Heart right ventricle (tissue), 16 donors: ENCODE data around the gene NFE2L1. TPM values are rescaled to one million over a fixed set of nuclear protein-coding genes. Genes with fewer than 3 reads are reported as not detected.

ENCODE experiments used
- ATAC-seq, 8 donors: fragments of 200-7000 bp; cut with Tn5 transposase; one replicate each; pipeline ENCODE4 v1.9.1; 2020; ENCODE audit warnings: mild to moderate bottlenecking in 8 of 8, moderate library complexity in 8 of 8, moderate number of reproducible peaks in 1 of 8
- DNase-seq, 2 donors: peaks; one replicate each; pipeline ENCODE4 v3.0.0-alpha.2; 2020
- H3K27ac ChIP-seq, 10 donors: fragments of 200-600 bp; sonication (generic) in 2 of 10; one replicate each; pipeline versions ENCODE4 v1.5.0 to v1.8.0; 2020 to 2022; ENCODE audit warnings: mild to moderate bottlenecking in 3 of 10
- H3K27me3 ChIP-seq, 7 donors: fragments of 200-600 bp; one replicate each; pipeline ENCODE4 v1.8.0; 2021 to 2022; ENCODE audit warnings: mild to moderate bottlenecking in 2 of 7
- H3K36me3 ChIP-seq, 9 donors: fragments of 200-600 bp; sonication (generic) in 1 of 9; one replicate each; pipeline versions ENCODE4 v1.5.0 to v1.8.0; 2020 to 2022; ENCODE audit warnings: mild to moderate bottlenecking in 2 of 9
- H3K4me1 ChIP-seq, 9 donors: fragments of 200-600 bp; sonication (generic) in 1 of 9; one replicate each; pipeline versions ENCODE4 v1.5.0 to v1.8.0; 2020 to 2022; ENCODE audit warnings: mild to moderate bottlenecking in 4 of 9
- H3K4me3 ChIP-seq, 10 donors: fragments of 200-600 bp; sonication (generic) in 2 of 10; one replicate each; pipeline versions ENCODE4 v1.5.0 to v1.8.0; 2020 to 2022; ENCODE audit warnings: mild to moderate bottlenecking in 7 of 10, moderate library complexity in 2 of 10
- H3K9me3 ChIP-seq, 11 donors: fragments of 200-600 bp in 10 of 11; sonication (generic) in 2 of 11; one replicate each; pipeline versions ENCODE4 v1.5.0 to v1.8.0; 2013 to 2022; ENCODE audit warnings: mild to moderate bottlenecking in 2 of 11, control low read depth in 1 of 11, moderate library complexity in 1 of 11
- WGBS, 2 donors: extraction: QIAGEN DNeasy Blood & Tissue Kit; methylation state at CpG; one replicate each; pipeline ENCODE4 v1.1.7; 2013; ENCODE audit warnings: inconsistent platforms in 1 of 2; 5-methylcytosine and 5-hydroxymethylcytosine counted together
- intact Hi-C, 10 donors: fragments of 100-400 bp; cut with DNase I; formaldehyde crosslinking; loops; one replicate each; pipeline versions ENCODE4 v1.11.1 to v1.14.2; 2022
- polyA plus RNA-seq, 2 donors: library from polyadenylated mRNA; stranded (reverse); fragments of 200-250 nt; gene quantifications; one replicate each; pipeline ENCODE4 v1.2.3, GENCODE V29; 2013
- total RNA-seq, 10 donors: library from RNA; stranded (reverse); fragmentation: NEBNext Ultra II Directional in 3 of 10; extraction: Animal tissue kit (Norgen Biotek cat#: 25700) in 3 of 10; gene quantifications; one replicate each; pipeline versions ENCODE4 v1.2.1 to v1.2.4, GENCODE V29; 2021 to 2023
- TF ChIP-seq, protein P1 (sequence below), 9 donors: fragments of 200-600 bp; sonication (generic) in 2 of 9; IDR thresholded peaks; one replicate each; pipeline versions ENCODE4 v1.5.0 to v1.8.0; 2021 to 2022; ENCODE audit warnings: antibody characterized with exemption in 9 of 9, mild to moderate bottlenecking in 5 of 9, moderate library complexity in 1 of 9
- donor health status: Arrhythmogenic right ventricular cardiomyopathy.
- donor health status: ischemic (EF 13 %, LVEDD 7.1; RV severe dilation, severe dysfunction).
- donor health status: healthy with polysubstance abuse.
- donor health status: DM: no; HTN: yes; CAD: no.
- donor health status: DM: no; HTN: no; CAD: no.
- donor health status: ischemic (EF 25% LVEDD 6.9; RV normal size, moderate dysfunction).
- donor health status: ischemic (EF 25% LVEDD 5.7; RV mildly dilated, moderate dysfunction).
- donor health status: healthy.
- donor health status: DM: yes; HTN: yes; CAD: no.
- donor health status: Ischemic cardiomyopathy.
- donor health status: ischemic (EF 35%, LVEDD 5.7; RV mildly dilated, moderate dysfunction).
- donor health status: nonischemic (EF 11% LVEDD 7.7; RV severe dilation, severe dysfunction).
- donor health status: DM: yes; HTN: yes; CAD: no.
- donor health status: PGD.
- donor health status: ischemic (EF 29% LVEDD 5.4; RV normal size, mild dysfunction).
- donor health status: nonischemic (EF 23%, LVEDD 6.1; RV moderate dilation, normal function).

NFE2L1 gene
- total and polyA plus RNA-seq, 12 donors, result 108 to 1,033 (median 669) TPM

DNA sequence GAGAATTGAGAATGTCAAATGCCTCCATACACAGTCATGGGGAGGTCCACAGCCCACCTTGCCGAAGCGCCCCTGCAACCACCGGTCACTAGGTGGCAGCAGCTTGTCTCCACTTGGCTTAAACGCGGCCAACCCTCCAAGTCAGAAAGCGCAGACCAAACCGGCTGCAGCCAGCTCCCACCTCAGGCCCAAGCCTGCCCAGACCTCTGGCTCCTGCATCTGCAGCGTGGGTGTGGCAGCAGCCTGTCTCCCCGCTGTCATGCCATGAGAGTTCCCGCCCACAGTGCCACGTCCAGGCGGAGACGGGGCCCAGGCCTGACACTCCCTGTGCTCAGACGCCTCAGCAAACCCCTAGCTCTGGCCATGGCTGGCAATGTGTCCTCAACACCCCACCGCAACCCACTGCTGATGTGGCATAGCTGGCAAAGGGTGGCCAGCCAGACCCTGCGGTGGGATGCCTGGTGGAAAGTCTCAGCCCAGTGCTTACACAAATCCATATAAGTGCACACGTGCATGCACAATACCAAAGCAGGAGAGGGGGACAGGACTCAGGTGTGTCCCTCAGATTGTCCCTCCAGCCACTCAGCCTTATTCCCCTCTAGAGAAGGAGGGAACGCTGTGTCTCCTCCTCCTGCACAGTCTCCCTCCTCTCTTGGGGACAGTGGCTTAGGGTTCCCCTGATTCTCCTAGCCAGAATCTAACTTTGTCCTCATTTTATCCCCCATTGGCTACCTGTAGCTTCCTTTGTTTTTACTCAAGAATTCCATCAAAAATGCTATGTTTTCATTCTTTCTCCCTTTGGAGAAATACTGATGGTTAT, 21.4 kb upstream of the NFE2L1 start:
- TF ChIP-seq, protein P1, sequence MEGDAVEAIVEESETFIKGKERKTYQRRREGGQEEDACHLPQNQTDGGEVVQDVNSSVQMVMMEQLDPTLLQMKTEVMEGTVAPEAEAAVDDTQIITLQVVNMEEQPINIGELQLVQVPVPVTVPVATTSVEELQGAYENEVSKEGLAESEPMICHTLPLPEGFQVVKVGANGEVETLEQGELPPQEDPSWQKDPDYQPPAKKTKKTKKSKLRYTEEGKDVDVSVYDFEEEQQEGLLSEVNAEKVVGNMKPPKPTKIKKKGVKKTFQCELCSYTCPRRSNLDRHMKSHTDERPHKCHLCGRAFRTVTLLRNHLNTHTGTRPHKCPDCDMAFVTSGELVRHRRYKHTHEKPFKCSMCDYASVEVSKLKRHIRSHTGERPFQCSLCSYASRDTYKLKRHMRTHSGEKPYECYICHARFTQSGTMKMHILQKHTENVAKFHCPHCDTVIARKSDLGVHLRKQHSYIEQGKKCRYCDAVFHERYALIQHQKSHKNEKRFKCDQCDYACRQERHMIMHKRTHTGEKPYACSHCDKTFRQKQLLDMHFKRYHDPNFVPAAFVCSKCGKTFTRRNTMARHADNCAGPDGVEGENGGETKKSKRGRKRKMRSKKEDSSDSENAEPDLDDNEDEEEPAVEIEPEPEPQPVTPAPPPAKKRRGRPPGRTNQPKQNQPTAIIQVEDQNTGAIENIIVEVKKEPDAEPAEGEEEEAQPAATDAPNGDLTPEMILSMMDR (IDR thresholded peaks at IDR 0.05), result peak; percentile 70 to 92 (median 86)
- ATAC-seq (peak; percentile 36 to 69 (median 59)), DNase-seq (peak; percentile 83 to 88)
- 19 to 21% methylated on average over 18 of the region's 18 CpGs for WGBS, 2 donors
- Histone ChIP-seq H3K9me3 (no peaks in the 10 kb centered on the region), H3K27ac (peak overlapping the region in 2 of 10 donors; percentile 6 to 86), H3K36me3 (peaks cover 0 to under 1% (median 0%) of the 10 kb centered on the region in 9 donors), H3K27me3 (peaks cover 0 to 20% (median 13%) of the 10 kb centered on the region in 7 donors), H3K4me1 (peaks cover 18 to 61% (median 46%) of the 10 kb centered on the region in 9 donors), H3K4me3 (no peak overlapping the region)
- intact Hi-C loops, result loop anchor here (1.0 to 10.0 kb wide), 10 partner anchors 48 to 591 kb away; partner anchors contain the start of genes HOXB8 (in 6 of the 10), HOXB7 (in 5 of the 10) and SNX11 (in 1 of the 10)

DNA sequence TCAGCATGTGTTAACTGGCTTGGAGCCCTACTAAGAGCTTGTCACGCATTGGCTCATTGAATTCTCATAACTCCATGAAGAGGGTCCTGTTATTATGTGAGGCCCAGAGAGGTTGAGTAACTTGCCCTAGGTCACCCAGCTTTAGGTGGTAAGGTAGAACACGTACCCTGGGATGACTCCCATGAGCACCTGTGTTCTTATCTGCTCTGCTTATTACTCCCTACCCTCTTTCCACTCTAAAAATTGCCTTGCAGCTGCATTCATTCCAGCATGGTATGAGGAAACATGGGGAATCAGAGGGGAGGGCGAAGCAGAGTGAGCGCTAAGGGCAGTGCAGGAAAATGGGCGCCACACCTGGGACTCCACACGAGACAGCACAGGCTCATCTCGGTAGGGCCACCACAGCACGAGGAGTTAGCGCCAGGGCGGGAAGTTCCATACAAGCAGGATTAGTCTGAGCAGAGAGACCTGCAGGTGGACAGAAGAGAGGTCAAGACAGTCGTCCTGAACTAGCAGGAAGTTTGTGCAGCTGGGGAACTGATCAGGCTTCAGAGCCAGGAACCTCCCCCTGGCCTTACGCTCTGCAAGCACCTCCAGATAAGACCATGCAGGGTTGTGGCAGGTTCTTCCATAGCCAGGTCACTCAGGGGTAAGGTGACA, 20.7 kb upstream of the NFE2L1 start:
- H3K4me1 ChIP-seq, result peaks cover 18 to 61% (median 46%) of the 10 kb centered on the region in 9 donors
- no peak overlapping the region for H3K4me3 ChIP-seq
- intact Hi-C loops, result loop anchor here in 9 of 10 donors (2.0 to 10.0 kb wide), 7 partner anchors 47 to 590 kb away; partner anchors contain the start of genes HOXB8 (in 6 of the 9) and HOXB7 (in 5 of the 9)
- peaks cover 0 to 8% (median 0%) of the 10 kb centered on the region in 9 donors for H3K36me3 ChIP-seq
- TF ChIP-seq, protein P1 (IDR thresholded peaks at IDR 0.05), result no peak
- H3K27me3 ChIP-seq, result peaks cover 0 to 19% (median 13%) of the 10 kb centered on the region in 7 donors
- DNase-seq (no peak), ATAC-seq (no peak)
- WGBS, 2 donors, result 75 to 85% methylated on average over 12 of the region's 12 CpGs
- no peak overlapping the region for H3K27ac ChIP-seq
- H3K9me3 ChIP-seq, result no peaks in the 10 kb centered on the region

DNA sequence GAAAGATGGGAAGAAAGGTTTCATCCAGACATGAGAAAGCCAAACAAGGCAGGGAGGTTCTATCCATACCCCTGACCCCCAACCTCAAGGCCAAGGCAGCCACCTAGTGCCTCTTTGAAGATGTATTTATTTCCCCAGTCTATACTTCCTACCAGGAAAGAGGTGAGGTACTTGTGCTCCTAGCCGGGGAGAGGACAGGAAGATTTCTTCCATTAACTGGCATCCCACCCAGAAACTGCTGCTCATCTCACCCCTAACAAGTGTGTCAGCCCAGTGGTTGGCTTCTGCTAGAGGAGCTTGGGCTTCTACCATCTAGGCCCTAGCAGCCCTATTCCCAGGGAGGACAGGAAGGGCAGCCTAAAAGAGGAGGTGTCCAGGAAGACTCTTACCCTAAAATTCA, 19.4 kb upstream of the NFE2L1 start:
- TF ChIP-seq, protein P1 (IDR thresholded peaks at IDR 0.05), result no peak
- peaks cover 0 to 20% (median 0%) of the 10 kb centered on the region in 9 donors for H3K36me3 ChIP-seq
- H3K4me3 ChIP-seq, result no peak overlapping the region
- WGBS, 2 donors, result 58 to 71% methylated on average over 1 of the region's 1 CpG
- H3K9me3 ChIP-seq, result no peaks in the 10 kb centered on the region
- ATAC-seq (no peak), DNase-seq (no peak)
- H3K27ac ChIP-seq, result no peak overlapping the region
- peaks cover 11 to 52% (median 39%) of the 10 kb centered on the region in 9 donors for H3K4me1 ChIP-seq
- intact Hi-C loops, result loop anchor here in 8 of 10 donors (5.0 to 10.0 kb wide), 5 partner anchors 99 to 589 kb away; partner anchors contain the start of genes HOXB8 (in 6 of the 8) and HOXB7 (in 5 of the 8)
- peaks cover 0 to 8% (median 4%) of the 10 kb centered on the region in 7 donors for H3K27me3 ChIP-seq

DNA sequence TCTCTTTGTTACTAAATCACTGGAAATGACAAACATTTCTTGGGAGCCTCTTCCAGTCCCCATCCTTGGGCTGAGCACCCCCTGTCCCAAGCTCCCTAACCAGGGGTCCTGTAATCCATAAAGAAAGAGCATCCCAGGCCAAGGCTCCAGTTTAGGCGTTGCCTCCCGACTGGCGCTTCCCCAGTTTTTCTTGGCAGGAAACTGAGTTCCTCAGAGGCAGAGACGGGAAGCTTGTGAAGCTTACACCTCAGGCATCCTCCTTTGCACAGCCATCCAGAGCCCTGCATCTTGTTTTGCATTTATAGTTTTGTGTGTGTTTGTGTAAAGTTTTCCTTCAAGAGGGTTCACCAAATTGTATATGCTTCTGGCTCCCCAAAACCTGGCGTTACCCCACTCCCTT, 17.6 kb upstream of the NFE2L1 start:
- Histone ChIP-seq H3K27ac (peak overlapping the region in 5 of 10 donors; percentile 26 to 65 (median 49)), H3K36me3 (peaks cover 0 to 21% (median 0%) of the 10 kb centered on the region in 9 donors), H3K9me3 (no peaks in the 10 kb centered on the region), H3K4me1 (peaks cover 4 to 37% (median 25%) of the 10 kb centered on the region in 9 donors), H3K27me3 (no peaks in the 10 kb centered on the region), H3K4me3 (no peak overlapping the region)
- ATAC-seq (peak in 1 of 8 donors; percentile 10), DNase-seq (peak in 1 of 2 donors; percentile 44)
- intact Hi-C loops, result loop anchor here in 1 of 10 donors (10.0 kb wide), 1 partner anchor 804 kb away; the partner anchor contains the start of gene CALCOCO2
- TF ChIP-seq, protein P1 (IDR thresholded peaks at IDR 0.05), result no peak
- 34 to 58% methylated on average over 5 of the region's 5 CpGs for WGBS, 2 donors
